C4-2B (cell line): ENCODE data around the gene DCUN1D3.

Experiments
- H3K27ac ChIP-seq: fragments of 450-650 bp; 2 replicates; pipeline ENCODE4 v1.5.1; 2017
- CTCF ChIP-seq: fragments of 450-650 bp; conservative IDR thresholded peaks from 2 replicates; pipeline ENCODE4 v1.5.1; 2017; ENCODE audit warnings: mild to moderate bottlenecking
- ZFX ChIP-seq: fragments of 450-650 bp; IDR thresholded peaks from 2 replicates; pipeline ENCODE4 v1.6.1; 2017

DCUN1D3 gene

GRCh38 chr16:20886320-20886719, 13.8 kb downstream of the DCUN1D3 start:
- no peak overlapping the region for H3K27ac ChIP-seq
- no peak for TF ChIP-seq CTCF
- TF ChIP-seq ZFX = no peak

DNA sequence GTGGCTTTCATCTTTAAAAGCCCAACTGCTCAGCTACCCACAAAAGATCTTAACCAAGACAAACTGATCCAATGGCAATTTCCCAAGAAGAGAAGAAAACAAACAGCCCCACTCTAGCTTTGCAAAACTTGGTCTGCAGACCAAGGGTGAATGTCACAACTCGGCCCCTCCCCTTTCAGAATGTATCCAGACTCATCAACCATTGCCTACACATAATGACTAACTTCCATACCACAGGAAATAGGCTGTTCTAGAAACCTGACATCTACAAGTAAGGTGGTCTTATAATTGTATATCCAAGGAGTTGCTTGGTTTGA, 16.0 kb downstream of the DCUN1D3 start:
- no peak for TF ChIP-seq CTCF
- TF ChIP-seq ZFX = no peak
- no peak overlapping the region for H3K27ac ChIP-seq

GRCh38 chr16:20883554-20884239, 16.5 kb downstream of the DCUN1D3 start:
- H3K27ac ChIP-seq = no peak overlapping the region
- TF ChIP-seq CTCF (no peak), ZFX (no peak)

DNA sequence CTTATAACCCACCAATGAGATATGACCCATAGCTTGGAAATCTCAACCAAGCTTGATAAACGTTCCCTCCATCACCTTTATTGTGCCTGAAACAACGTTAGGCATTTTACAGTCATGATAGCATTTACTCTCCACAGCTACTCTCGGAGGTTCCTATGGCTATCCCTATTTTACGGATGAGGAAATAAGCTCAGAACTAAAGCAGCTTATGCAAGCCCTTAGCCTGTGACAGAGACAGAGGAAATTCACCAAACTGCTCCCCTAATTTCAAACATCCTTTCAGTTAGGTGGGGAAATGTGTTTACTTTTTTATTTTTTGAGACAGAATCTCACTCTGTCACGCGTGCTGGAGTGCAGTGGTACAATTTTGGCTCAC, 18.7 kb downstream of the DCUN1D3 start:
- no peak overlapping the region for H3K27ac ChIP-seq
- no peak for TF ChIP-seq CTCF
- no peak for TF ChIP-seq ZFX

- no peak for TF ChIP-seq CTCF
- no peak for TF ChIP-seq ZFX
- no peak overlapping the region for H3K27ac ChIP-seq
These were observed 19.2 kb downstream of the DCUN1D3 start for GRCh38 chr16:20880867-20881502.

DNA sequence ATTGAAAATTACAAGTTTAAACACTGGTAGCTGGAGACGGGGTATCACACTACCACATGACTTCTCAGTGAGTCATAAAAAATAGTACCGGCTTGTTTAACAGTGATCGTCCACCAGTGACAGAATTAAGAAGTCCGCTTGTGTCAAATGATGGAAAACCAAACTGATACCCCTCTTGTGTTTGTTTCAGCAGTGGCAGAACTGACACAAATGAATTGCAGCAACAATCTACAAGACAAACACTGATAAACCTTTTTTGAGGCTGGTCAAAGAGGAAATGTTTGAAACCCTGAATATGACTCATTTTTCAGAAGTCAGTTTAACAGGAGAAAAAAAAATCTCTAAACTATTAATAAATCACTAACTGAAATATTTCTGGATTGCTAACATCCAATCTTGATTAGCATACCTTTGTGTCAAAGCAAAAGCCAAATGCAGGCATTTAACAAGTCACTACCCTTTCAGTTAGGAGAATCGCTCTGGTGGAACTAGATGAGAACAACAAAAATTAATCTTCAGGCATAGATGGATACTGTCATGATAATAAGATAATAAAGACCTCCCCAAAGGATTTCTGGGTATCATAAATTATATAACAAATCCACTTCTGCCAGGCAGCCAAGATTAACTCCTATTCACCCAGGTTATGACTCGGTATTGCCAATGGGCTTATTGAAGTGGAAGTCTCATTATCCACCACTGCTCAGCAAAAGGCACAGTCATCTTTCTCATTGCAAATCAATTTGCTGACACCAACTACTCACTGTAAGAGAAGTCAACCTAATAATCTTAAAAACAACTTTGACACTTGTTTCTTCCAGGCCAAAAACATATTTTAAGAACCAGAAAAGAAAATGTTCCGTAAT, 20.8 kb downstream of the DCUN1D3 start:
- no peak overlapping the region for H3K27ac ChIP-seq
- no peak for TF ChIP-seq ZFX
- TF ChIP-seq CTCF = no peak

DNA sequence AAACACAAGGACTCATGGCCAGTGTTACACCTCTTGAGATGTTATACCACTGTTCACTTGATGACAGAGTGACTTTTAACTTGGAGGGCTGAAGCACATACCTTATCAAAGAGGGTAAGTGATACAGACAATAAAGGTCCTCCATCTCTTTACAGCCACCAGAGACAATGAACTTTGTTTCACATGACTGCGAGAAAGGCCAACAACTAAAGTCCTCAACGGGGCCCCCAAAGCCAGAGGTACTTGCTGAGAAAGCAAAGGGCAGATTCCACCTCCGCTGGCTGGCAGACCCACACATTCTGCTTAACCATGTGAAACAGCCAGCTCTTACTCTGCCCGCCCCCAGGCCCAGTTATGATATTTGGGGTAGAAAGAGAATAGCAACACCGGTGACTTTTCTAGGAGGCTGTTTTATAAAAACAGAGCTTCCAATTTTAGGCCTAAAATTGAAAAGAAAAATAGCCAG, 21.4 kb downstream of the DCUN1D3 start:
- H3K27ac ChIP-seq = no peak overlapping the region
- no peak for TF ChIP-seq ZFX
- TF ChIP-seq CTCF = no peak
